Osteoblast (primary cell): ENCODE measurements around the gene KLKB1. TPM values are rescaled to one million over a fixed set of nuclear protein-coding genes. Genes with fewer than 3 reads are reported as not detected.

Experiments
- DNase-seq: peaks from one replicate; pipeline ENCODE4 v3.0.0; 2011; ENCODE audit warnings: low spot score, mixed read lengths; ENCODE audit not compliant: insufficient read length; ENCODE audit errors: missing footprints
- H2AFZ ChIP-seq: 2 replicates; pipeline ENCODE4 v1.6.0; 2011; ENCODE audit warnings: mild to moderate bottlenecking, low read length
- H3K27ac ChIP-seq: 2 replicates; pipeline ENCODE4 v1.5.1; 2011; ENCODE audit warnings: mild to moderate bottlenecking, low read depth, low read length, moderate library complexity
- H3K27me3 ChIP-seq: 2 replicates; pipeline ENCODE4 v1.6.0; 2012; ENCODE audit warnings: mild to moderate bottlenecking, control low read depth, inconsistent platforms, low read length, moderate library complexity; ENCODE audit not compliant: insufficient read depth
- H3K36me3 ChIP-seq: 2 replicates; pipeline ENCODE4 v1.5.1; 2011; ENCODE audit warnings: mild to moderate bottlenecking, low read length, control low read depth, moderate library complexity; ENCODE audit not compliant: insufficient read depth
- H3K4me1 ChIP-seq: 2 replicates; pipeline ENCODE4 v1.5.1; 2011; ENCODE audit warnings: mild to moderate bottlenecking, low read length, control low read depth, moderate library complexity; ENCODE audit not compliant: insufficient read depth
- H3K4me2 ChIP-seq: 2 replicates; pipeline ENCODE4 v1.6.0; 2011; ENCODE audit warnings: mild to moderate bottlenecking, low read length; ENCODE audit not compliant: insufficient read depth
- H3K4me3 ChIP-seq: fragments of 200-600 bp; sonication (generic); 3 replicates; pipeline ENCODE4 v1.5.1; 2012; ENCODE audit warnings: mild to moderate bottlenecking, low read length, inconsistent platforms; ENCODE audit not compliant: insufficient read depth
- H3K79me2 ChIP-seq: 2 replicates; pipeline ENCODE4 v1.6.0; 2012; ENCODE audit warnings: mild to moderate bottlenecking, low read length, control low read depth, inconsistent platforms; ENCODE audit not compliant: insufficient read depth
- H3K9me3 ChIP-seq: 2 replicates; pipeline ENCODE4 v1.5.1; 2011; ENCODE audit warnings: low read depth, low read length, control low read depth
- H4K20me1 ChIP-seq: 2 replicates; pipeline ENCODE4 v1.6.0; 2012; ENCODE audit warnings: mild to moderate bottlenecking, low read length, control low read depth; ENCODE audit not compliant: insufficient read depth
- total RNA-seq: library from RNA; depleted of rRNA; stranded (reverse); fragments of >200 nt; gene quantifications from 2 replicates; pipeline ENCODE4 v1.2.3, GENCODE V29; 2012
- TF ChIP-seq, protein P1 (sequence below): IDR thresholded peaks from 2 replicates; pipeline ENCODE4 v1.5.1; 2011; ENCODE audit warnings: mild to moderate bottlenecking, low read depth, low read length, moderate library complexity; ENCODE audit errors: extremely low read depth

The KLKB1 gene
- total RNA-seq, 1 donor, result not detected

DNA sequence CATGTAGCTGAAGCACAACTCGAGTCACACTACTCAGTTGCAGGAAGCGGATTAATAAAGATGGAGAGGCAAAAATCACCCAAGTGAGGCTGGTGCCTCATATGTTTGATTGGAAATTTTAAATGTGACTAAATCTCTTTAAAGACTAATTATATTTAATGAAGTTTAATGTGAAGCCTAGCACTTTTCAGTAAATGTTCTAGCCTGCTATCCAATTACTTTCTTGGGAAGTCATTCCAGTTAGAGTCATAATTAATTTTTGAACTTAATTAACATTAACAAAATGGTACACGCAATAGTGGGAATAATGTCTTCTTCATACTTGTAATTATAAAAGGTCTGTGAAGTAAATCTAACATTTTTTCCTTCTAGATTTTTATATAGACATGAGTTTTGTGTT is 59.3 kb downstream of the KLKB1 start:
- no peak for DNase-seq
- no peak overlapping the region for H3K4me3 ChIP-seq
- H3K9me3 ChIP-seq, result no peaks in the 10 kb centered on the region
- no peaks in the 10 kb centered on the region for H4K20me1 ChIP-seq
- TF ChIP-seq, protein P1, sequence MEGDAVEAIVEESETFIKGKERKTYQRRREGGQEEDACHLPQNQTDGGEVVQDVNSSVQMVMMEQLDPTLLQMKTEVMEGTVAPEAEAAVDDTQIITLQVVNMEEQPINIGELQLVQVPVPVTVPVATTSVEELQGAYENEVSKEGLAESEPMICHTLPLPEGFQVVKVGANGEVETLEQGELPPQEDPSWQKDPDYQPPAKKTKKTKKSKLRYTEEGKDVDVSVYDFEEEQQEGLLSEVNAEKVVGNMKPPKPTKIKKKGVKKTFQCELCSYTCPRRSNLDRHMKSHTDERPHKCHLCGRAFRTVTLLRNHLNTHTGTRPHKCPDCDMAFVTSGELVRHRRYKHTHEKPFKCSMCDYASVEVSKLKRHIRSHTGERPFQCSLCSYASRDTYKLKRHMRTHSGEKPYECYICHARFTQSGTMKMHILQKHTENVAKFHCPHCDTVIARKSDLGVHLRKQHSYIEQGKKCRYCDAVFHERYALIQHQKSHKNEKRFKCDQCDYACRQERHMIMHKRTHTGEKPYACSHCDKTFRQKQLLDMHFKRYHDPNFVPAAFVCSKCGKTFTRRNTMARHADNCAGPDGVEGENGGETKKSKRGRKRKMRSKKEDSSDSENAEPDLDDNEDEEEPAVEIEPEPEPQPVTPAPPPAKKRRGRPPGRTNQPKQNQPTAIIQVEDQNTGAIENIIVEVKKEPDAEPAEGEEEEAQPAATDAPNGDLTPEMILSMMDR, result no peak
- no peaks in the 10 kb centered on the region for H3K36me3 ChIP-seq
- peaks cover 3% of the 10 kb centered on the region for H3K27me3 ChIP-seq
- H3K79me2 ChIP-seq, result no peaks in the 10 kb centered on the region
- H3K4me1 ChIP-seq, result no peaks in the 10 kb centered on the region
- H2AFZ ChIP-seq, result no peak overlapping the region
- no peak overlapping the region for H3K27ac ChIP-seq
- H3K4me2 ChIP-seq, result no peak overlapping the region

DNA sequence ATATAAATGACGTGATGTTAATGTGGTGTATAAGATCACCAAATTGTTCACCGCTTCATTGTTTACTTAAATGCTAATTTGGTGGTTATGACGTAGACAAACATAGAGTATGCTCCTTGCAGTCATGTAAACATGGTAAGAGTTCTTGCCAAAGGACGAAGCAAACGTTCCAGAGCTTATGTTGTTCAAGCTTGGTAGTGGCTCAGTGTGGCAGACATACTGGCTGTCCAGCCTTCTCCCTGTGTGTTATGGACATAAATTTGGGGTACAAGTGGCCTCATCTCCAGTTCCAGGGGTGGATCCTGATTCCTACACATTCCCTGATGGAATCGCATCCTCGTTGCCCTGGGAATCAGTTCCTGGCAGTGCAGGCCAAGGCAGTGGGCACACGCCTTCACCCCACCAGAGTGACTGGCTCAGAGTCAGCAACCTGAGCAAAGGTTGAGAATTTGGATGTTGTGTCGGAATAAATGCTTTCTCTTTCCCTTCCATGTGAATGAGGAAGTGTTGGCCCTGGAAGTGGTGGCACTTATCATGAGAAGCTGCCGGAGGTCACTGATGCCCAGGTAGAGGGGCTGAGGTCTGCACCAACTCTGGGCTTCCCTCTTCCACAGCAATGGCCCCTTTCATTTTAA is 64.1 kb downstream of the KLKB1 start:
- Histone ChIP-seq H3K27ac (no peak overlapping the region), H3K4me3 (no peak overlapping the region), H3K27me3 (peaks cover 3% of the 10 kb centered on the region), H3K36me3 (no peaks in the 10 kb centered on the region), H2AFZ (no peak overlapping the region), H3K4me1 (no peaks in the 10 kb centered on the region), H3K4me2 (no peak overlapping the region), H4K20me1 (no peaks in the 10 kb centered on the region), H3K79me2 (no peaks in the 10 kb centered on the region), H3K9me3 (no peaks in the 10 kb centered on the region)
- DNase-seq, result no peak
- TF ChIP-seq, protein P1, result no peak

DNA sequence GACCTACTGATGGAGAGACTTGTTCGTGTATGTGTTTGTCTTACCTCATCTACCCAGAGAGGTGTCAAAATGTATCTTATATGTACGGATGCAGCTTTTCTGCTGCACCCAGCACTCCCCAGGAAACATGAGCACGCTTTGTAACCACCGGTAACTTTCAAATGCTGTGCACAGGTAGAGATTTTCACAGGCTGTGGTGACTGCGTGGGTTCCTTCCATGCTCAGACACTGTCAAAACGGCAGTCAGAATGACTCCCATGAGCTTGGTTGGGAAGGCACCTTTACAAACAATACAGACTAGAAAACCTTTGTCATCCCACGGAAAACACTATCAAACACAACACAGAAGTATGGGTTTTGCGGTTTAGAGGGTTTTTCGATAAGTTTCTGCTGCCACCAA is 66.9 kb downstream of the KLKB1 start:
- no peak overlapping the region for H3K4me3 ChIP-seq
- H3K79me2 ChIP-seq, result no peaks in the 10 kb centered on the region
- no peaks in the 10 kb centered on the region for H3K36me3 ChIP-seq
- H3K9me3 ChIP-seq, result no peaks in the 10 kb centered on the region
- H3K27me3 ChIP-seq, result peaks cover 9% of the 10 kb centered on the region
- H2AFZ ChIP-seq, result no peak overlapping the region
- H3K4me2 ChIP-seq, result no peak overlapping the region
- DNase-seq, result no peak
- H3K4me1 ChIP-seq, result no peaks in the 10 kb centered on the region
- H3K27ac ChIP-seq, result no peak overlapping the region
- TF ChIP-seq, protein P1, result no peak
- no peaks in the 10 kb centered on the region for H4K20me1 ChIP-seq

DNA sequence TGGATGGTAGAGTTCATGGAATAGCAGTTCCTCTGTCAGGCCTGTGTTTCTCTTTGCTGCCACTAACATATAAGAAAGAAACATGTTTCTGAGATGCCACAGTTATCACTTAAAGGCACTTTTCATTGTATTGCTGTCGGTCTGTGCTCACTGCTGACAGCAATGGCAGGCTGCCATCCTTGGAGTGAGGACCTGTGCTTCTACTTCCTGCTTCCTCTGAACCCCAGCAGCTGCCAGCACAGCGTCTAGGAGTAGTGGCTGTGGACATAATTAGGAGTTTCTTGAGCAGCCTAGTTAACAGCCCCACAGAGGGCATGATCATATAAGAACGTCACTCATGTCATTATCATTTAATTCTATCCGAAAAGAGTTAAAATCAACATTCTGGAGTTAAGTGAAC is 69.2 kb downstream of the KLKB1 start:
- Histone ChIP-seq H3K79me2 (no peaks in the 10 kb centered on the region), H3K27me3 (peaks cover 9% of the 10 kb centered on the region), H4K20me1 (no peaks in the 10 kb centered on the region), H3K4me3 (no peak overlapping the region), H3K4me1 (no peaks in the 10 kb centered on the region), H2AFZ (no peak overlapping the region), H3K4me2 (no peak overlapping the region), H3K9me3 (no peaks in the 10 kb centered on the region), H3K27ac (no peak overlapping the region), H3K36me3 (no peaks in the 10 kb centered on the region)
- TF ChIP-seq, protein P1, result no peak
- DNase-seq, result no peak
